Fibroblast of lung (primary cell): ENCODE measurements around the gene ZSWIM4. TPM values are rescaled to one million over a fixed set of nuclear protein-coding genes. Genes with fewer than 3 reads are reported as not detected.

Source experiments
- polyA plus RNA-seq, 2 donors: library from polyadenylated mRNA; depleted of rRNA in 1 of 2; stranded (reverse) in 1 of 2; unstranded in 1 of 2; fragments of >200 nt; gene quantifications; 2 replicates each; pipeline ENCODE4 v1.2.1, GENCODE V29; 2011 to 2012; ENCODE audit warnings: missing spikeins in 1 of 2
- total RNA-seq: library from RNA; depleted of rRNA; stranded (reverse); fragments of >200 nt; gene quantifications from 2 replicates; pipeline ENCODE4 v1.2.1, GENCODE V29; 2014

Gene ZSWIM4
- total and polyA plus RNA-seq, 2 donors (not counting 1 experiment from before 2014, with no cell fraction given): 1.6 to 5.6 TPM

Other genes with a start within 250 kb of the ZSWIM4 start
- 17.7 and 20.3 TPM in 2 replicates for gene MRI1, start 30.9 kb upstream of the ZSWIM4 start, total RNA-seq
- gene MRI1, start 30.9 kb upstream of the ZSWIM4 start, polyA plus RNA-seq: 5.2 and 17.1 TPM in 2 replicates
- 50.1 and 58.8 TPM in 2 replicates for gene C19orf53, start 21.0 kb upstream of the ZSWIM4 start, total RNA-seq
- gene C19orf53, start 21.0 kb upstream of the ZSWIM4 start, polyA plus RNA-seq: 146 and 206 TPM in 2 replicates
- gene NANOS3, start 81.7 kb downstream of the ZSWIM4 start, total RNA-seq: not detected in 2 replicates
- not detected in 2 replicates for gene NANOS3, start 81.7 kb downstream of the ZSWIM4 start, polyA plus RNA-seq
- 0.51 and 0.83 TPM in 2 replicates for gene BRME1, start 110.7 kb downstream of the ZSWIM4 start, total RNA-seq
- 0.23 and 0.29 TPM in 2 replicates for gene BRME1, start 110.7 kb downstream of the ZSWIM4 start, polyA plus RNA-seq
- 5.1 and 10.6 TPM in 2 replicates for gene CC2D1A, start 110.8 kb downstream of the ZSWIM4 start, total RNA-seq
- gene CC2D1A, start 110.8 kb downstream of the ZSWIM4 start, polyA plus RNA-seq: 7.0 and 9.3 TPM in 2 replicates
- gene PODNL1, start 143.0 kb downstream of the ZSWIM4 start, total RNA-seq: 1.0 and 2.1 TPM in 2 replicates
- 3.5 and 6.9 TPM in 2 replicates for gene PODNL1, start 143.0 kb downstream of the ZSWIM4 start, polyA plus RNA-seq
- gene DCAF15, start 157.1 kb downstream of the ZSWIM4 start, total RNA-seq: 5.1 and 6.3 TPM in 2 replicates
- gene DCAF15, start 157.1 kb downstream of the ZSWIM4 start, polyA plus RNA-seq: 9.5 and 14.3 TPM in 2 replicates
- gene RFX1, start 210.9 kb downstream of the ZSWIM4 start, total RNA-seq: 1.0 and 2.6 TPM in 2 replicates
- 0.44 and 2.4 TPM in 2 replicates for gene RFX1, start 210.9 kb downstream of the ZSWIM4 start, polyA plus RNA-seq
- gene RLN3, start 232.7 kb downstream of the ZSWIM4 start, total RNA-seq: not detected in 2 replicates
- not detected in 2 replicates for gene RLN3, start 232.7 kb downstream of the ZSWIM4 start, polyA plus RNA-seq
- gene IL27RA, start 236.3 kb downstream of the ZSWIM4 start, total RNA-seq: 2.1 and 2.6 TPM in 2 replicates
- 0.84 and 1.2 TPM in 2 replicates for gene IL27RA, start 236.3 kb downstream of the ZSWIM4 start, polyA plus RNA-seq